ENCODE results near the gene KLK14. TPM values are rescaled to one million over a fixed set of nuclear protein-coding genes. Genes with fewer than 3 reads are reported as not detected.

KLK14 gene
- total RNA-seq, 2 experiments from 2014 or later, result 0.84 TPM; not detected in 1

DNA sequence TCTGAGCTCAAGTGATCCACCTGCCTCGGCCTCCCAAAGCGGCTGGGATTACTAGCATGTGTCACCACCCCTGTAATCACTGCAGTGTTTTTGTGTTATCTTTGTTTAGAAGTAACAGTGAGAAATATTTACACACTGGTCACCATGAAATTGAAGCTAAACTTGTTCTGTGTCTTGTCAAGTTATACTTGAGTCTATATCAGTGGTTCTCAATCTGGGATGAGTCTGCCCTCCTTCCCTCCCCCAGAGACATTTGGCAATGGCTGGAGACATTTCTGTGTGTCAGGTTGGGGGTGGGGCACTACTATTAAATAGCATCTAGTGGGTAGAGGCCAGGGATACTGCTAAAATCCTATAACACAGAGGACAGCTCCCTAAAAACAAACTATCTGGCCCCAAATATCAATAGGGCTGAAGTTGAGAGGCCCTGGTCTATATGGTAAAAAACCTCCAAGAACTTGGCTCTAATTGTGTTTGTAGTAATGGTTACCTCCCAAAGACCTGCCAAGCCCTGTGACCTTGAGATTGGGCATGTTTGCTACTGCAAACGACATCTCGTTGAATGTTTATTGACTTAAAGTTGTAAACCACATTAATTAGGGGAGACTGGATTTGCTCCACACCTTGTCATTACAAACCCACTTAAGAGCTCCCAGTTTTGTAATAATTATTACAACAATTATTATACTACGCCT is 18.6 kb upstream of the KLK14 start:
- BruUV-seq (replicated peaks), result no TSS peak
- intact Hi-C loops (cut with micrococcal nuclease; ENCODE audit: unreplicated experiment), result no loop called here
- CTCF ChIA-PET (ENCODE audit: unreplicated experiment), result no interaction called here

DNA sequence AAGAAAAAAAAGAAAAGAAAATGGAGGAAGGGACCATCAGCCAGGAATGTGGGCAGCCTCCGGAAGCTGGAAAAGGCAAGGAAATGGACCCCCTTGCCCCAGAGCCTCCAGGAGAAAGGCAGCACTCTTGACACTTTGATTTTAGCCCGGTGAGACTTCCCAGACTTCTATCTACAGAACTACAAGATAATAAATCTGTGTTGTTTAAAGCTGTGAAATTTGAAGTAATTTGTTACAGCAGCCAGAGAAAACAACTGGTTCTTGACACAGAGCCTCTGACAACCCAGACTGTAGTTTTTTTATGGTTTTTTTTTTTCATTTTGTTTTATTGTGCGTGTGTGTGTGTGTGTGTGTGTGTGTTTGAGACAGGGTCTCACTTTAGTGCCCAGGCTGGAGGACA is 17.9 kb upstream of the KLK14 start:
- no peak overlapping the region for H3K4me2 ChIP-seq (ENCODE audit: low read length)
- BruUV-seq (replicated peaks), result no TSS peak
- H3K4me3 ChIP-seq (ENCODE audit: low read depth, low read length, poor library complexity, severe bottlenecking), result no peak overlapping the region
- POLR2A ChIA-PET, result interaction anchor here (0.6 kb wide), 1 partner anchor 305 kb away, joined by 7 read pairs; no protein-coding TSS in a partner anchor
- no peak overlapping the region for H2AFZ ChIP-seq (ENCODE audit: low read length)
- no peaks in the 10 kb centered on the region for H4K20me1 ChIP-seq (ENCODE audit: insufficient read depth, low read length)
- H3K27ac ChIP-seq (ENCODE audit: low read depth, low read length, poor library complexity, severe bottlenecking), result no peak overlapping the region
- no peaks in the 10 kb centered on the region for H3K4me1 ChIP-seq (ENCODE audit: insufficient read depth, low read length, poor library complexity, severe bottlenecking)
- no peaks in the 10 kb centered on the region for H3K9me2 ChIP-seq (ENCODE audit: insufficient read depth, low read length)
- intact Hi-C loops (cut with micrococcal nuclease; ENCODE audit: unreplicated experiment), result no loop called here
- no peaks in the 10 kb centered on the region for H3K9me3 ChIP-seq (ENCODE audit: low read length)
- TF ChIP-seq, protein P1, sequence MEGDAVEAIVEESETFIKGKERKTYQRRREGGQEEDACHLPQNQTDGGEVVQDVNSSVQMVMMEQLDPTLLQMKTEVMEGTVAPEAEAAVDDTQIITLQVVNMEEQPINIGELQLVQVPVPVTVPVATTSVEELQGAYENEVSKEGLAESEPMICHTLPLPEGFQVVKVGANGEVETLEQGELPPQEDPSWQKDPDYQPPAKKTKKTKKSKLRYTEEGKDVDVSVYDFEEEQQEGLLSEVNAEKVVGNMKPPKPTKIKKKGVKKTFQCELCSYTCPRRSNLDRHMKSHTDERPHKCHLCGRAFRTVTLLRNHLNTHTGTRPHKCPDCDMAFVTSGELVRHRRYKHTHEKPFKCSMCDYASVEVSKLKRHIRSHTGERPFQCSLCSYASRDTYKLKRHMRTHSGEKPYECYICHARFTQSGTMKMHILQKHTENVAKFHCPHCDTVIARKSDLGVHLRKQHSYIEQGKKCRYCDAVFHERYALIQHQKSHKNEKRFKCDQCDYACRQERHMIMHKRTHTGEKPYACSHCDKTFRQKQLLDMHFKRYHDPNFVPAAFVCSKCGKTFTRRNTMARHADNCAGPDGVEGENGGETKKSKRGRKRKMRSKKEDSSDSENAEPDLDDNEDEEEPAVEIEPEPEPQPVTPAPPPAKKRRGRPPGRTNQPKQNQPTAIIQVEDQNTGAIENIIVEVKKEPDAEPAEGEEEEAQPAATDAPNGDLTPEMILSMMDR (conservative IDR thresholded peaks at IDR 0.05; ENCODE audit: low read length), result no peak
- no peak for TF ChIP-seq EZH2phosphoT487 (IDR thresholded peaks at IDR 0.05; ENCODE audit: borderline replicate concordance, low read depth, low read length)
- peaks cover 29% of the 10 kb centered on the region for H3K36me3 ChIP-seq (ENCODE audit: insufficient read depth, low read length)
- no peaks in the 10 kb centered on the region for H3K79me2 ChIP-seq (ENCODE audit: insufficient read depth, low read depth, low read length)
- no peak for DNase-seq (ENCODE audit: low spot score)
- CTCF ChIA-PET (ENCODE audit: unreplicated experiment), result no interaction called here

More for the DNA sequence above, 18.6 kb upstream of the KLK14 start:
- no peaks in the 10 kb centered on the region for H3K4me1 ChIP-seq (ENCODE audit: insufficient read depth, low read length, poor library complexity, severe bottlenecking)
- H3K79me2 ChIP-seq (ENCODE audit: insufficient read depth, low read depth, low read length), result no peaks in the 10 kb centered on the region
- peaks cover 29% of the 10 kb centered on the region for H3K36me3 ChIP-seq (ENCODE audit: insufficient read depth, low read length)
- H4K20me1 ChIP-seq (ENCODE audit: insufficient read depth, low read length), result no peaks in the 10 kb centered on the region
- H3K9me2 ChIP-seq (ENCODE audit: insufficient read depth, low read length), result no peaks in the 10 kb centered on the region
- POLR2A ChIA-PET, result no interaction called here
- no peak overlapping the region for H3K4me3 ChIP-seq (ENCODE audit: low read depth, low read length, poor library complexity, severe bottlenecking)
- no peak for TF ChIP-seq EZH2phosphoT487 (IDR thresholded peaks at IDR 0.05; ENCODE audit: borderline replicate concordance, low read depth, low read length)
- TF ChIP-seq, protein P1 (conservative IDR thresholded peaks at IDR 0.05; ENCODE audit: low read length), result no peak
- H3K4me2 ChIP-seq (ENCODE audit: low read length), result no peak overlapping the region
- no peaks in the 10 kb centered on the region for H3K9me3 ChIP-seq (ENCODE audit: low read length)
- no peak overlapping the region for H2AFZ ChIP-seq (ENCODE audit: low read length)
- DNase-seq (ENCODE audit: low spot score), result no peak
- no peak overlapping the region for H3K27ac ChIP-seq (ENCODE audit: low read depth, low read length, poor library complexity, severe bottlenecking)

DNA sequence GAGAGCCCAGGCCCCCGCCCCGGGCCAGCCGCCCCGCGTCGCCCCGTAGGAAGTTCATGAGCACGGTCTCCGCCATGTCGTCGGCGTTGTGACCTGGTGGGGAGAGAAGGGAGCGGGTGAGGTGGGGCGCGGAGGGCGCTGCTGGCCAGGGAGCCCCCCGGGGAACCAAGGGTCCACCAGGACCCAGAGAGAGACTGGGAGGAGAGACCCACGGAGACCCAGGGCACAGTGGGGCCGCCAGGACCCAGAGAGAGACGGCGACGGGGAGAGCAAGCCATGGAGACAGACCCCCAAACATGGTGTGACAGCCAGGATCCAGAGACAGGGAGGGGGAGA is 16.3 kb upstream of the KLK14 start:
- Histone ChIP-seq H4K20me1 (ENCODE audit: insufficient read depth, low read length) (no peaks in the 10 kb centered on the region), H3K36me3 (ENCODE audit: insufficient read depth, low read length) (peaks cover 29% of the 10 kb centered on the region), H3K79me2 (ENCODE audit: insufficient read depth, low read depth, low read length) (no peaks in the 10 kb centered on the region), H3K9me3 (ENCODE audit: low read length) (no peaks in the 10 kb centered on the region), H2AFZ (ENCODE audit: low read length) (no peak overlapping the region), H3K4me1 (ENCODE audit: insufficient read depth, low read length, poor library complexity, severe bottlenecking) (no peaks in the 10 kb centered on the region), H3K4me2 (ENCODE audit: low read length) (no peak overlapping the region), H3K27ac (ENCODE audit: low read depth, low read length, poor library complexity, severe bottlenecking) (no peak overlapping the region), H3K4me3 (ENCODE audit: low read depth, low read length, poor library complexity, severe bottlenecking) (no peak overlapping the region), H3K9me2 (ENCODE audit: insufficient read depth, low read length) (no peaks in the 10 kb centered on the region)
- BruUV-seq (replicated peaks), result no TSS peak
- ChIA-PET CTCF (ENCODE audit: unreplicated experiment) (no interaction called here), POLR2A (no interaction called here)
- intact Hi-C loops (cut with micrococcal nuclease; ENCODE audit: unreplicated experiment), result no loop called here
- no peak for DNase-seq (ENCODE audit: low spot score)
- TF ChIP-seq, protein P1 (conservative IDR thresholded peaks at IDR 0.05; ENCODE audit: low read length), result no peak
- no peak for TF ChIP-seq EZH2phosphoT487 (IDR thresholded peaks at IDR 0.05; ENCODE audit: borderline replicate concordance, low read depth, low read length)

Measured in OCI-LY7 (cell line).